Measurements from ENCODE around the gene SHISA5. TPM values are rescaled to one million over a fixed set of nuclear protein-coding genes. Genes with fewer than 3 reads are reported as not detected.
A peak's percentile ranks its signal among the peaks of the same experiment; 100 is the strongest.

The SHISA5 gene
- total RNA-seq, 1 experiment from 2014 or later, result 159 TPM

GRCh38 chr3:48507256-48508061, 3.5 kb upstream of the SHISA5 start:
- H3K4me3 ChIP-seq (ENCODE audit: low read length), result peak overlapping the region; percentile 44; the same call in 1 of the 2 replicates
- no peaks in the 10 kb centered on the region for H3K27me3 ChIP-seq (ENCODE audit: low read length)
- peaks cover 14% of the 10 kb centered on the region for H3K79me2 ChIP-seq (ENCODE audit: low read length)
- H2AFZ ChIP-seq (ENCODE audit: low read length), result peak overlapping the region; percentile 67
- H3K9me2 ChIP-seq (replicated peaks; ENCODE audit: low read length), result no peaks in the 10 kb centered on the region
- ChIA-PET CTCF (interaction anchor here (0.6 kb wide), 3 partner anchors 20 to 256 kb away, joined by 3 to 12 read pairs (median 3); partner anchors contain the start of gene PFKFB4), POLR2A (ENCODE audit: unreplicated experiment) (interaction anchor here (0.6 kb wide), 1 partner anchor 586 kb away, joined by 4 read pairs; no protein-coding TSS in a partner anchor)
- DNase-seq, result peak; percentile 98
- peaks cover 54% of the 10 kb centered on the region for H3K4me1 ChIP-seq (ENCODE audit: insufficient read depth, low read length)
- no TSS peak for BruUV-seq (replicated peaks)
- intact Hi-C loops (cut with micrococcal nuclease), result loop anchor here (1.0 to 2.0 kb wide), 3 partner anchors 35 to 42 kb away; no protein-coding TSS in a partner anchor
- ATAC-seq, result peak; percentile 68
- no peaks in the 10 kb centered on the region for H4K20me1 ChIP-seq (ENCODE audit: low read length)
- peak overlapping the region; percentile 77 for H3K4me2 ChIP-seq (ENCODE audit: low read length)
- peaks cover 5% of the 10 kb centered on the region for H3F3A ChIP-seq (ENCODE audit: low read length, unreplicated experiment)
- peak overlapping the region; percentile 60 for H3K9ac ChIP-seq (ENCODE audit: low read length)
- TF ChIP-seq, protein P1, sequence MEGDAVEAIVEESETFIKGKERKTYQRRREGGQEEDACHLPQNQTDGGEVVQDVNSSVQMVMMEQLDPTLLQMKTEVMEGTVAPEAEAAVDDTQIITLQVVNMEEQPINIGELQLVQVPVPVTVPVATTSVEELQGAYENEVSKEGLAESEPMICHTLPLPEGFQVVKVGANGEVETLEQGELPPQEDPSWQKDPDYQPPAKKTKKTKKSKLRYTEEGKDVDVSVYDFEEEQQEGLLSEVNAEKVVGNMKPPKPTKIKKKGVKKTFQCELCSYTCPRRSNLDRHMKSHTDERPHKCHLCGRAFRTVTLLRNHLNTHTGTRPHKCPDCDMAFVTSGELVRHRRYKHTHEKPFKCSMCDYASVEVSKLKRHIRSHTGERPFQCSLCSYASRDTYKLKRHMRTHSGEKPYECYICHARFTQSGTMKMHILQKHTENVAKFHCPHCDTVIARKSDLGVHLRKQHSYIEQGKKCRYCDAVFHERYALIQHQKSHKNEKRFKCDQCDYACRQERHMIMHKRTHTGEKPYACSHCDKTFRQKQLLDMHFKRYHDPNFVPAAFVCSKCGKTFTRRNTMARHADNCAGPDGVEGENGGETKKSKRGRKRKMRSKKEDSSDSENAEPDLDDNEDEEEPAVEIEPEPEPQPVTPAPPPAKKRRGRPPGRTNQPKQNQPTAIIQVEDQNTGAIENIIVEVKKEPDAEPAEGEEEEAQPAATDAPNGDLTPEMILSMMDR (conservative IDR thresholded peaks at IDR 0.05; ENCODE audit: low read depth, low read length), result peak; percentile 66
- no peak for TF ChIP-seq EZH2phosphoT487 (IDR thresholded peaks at IDR 0.05; ENCODE audit: borderline replicate concordance, low read length)
- H3K36me3 ChIP-seq (ENCODE audit: low read depth, low read length), result no peaks in the 10 kb centered on the region
- no peaks in the 10 kb centered on the region for H3K9me3 ChIP-seq (ENCODE audit: low read length)
- peak overlapping the region; percentile 97 for H3K27ac ChIP-seq (ENCODE audit: low read length)

DNA sequence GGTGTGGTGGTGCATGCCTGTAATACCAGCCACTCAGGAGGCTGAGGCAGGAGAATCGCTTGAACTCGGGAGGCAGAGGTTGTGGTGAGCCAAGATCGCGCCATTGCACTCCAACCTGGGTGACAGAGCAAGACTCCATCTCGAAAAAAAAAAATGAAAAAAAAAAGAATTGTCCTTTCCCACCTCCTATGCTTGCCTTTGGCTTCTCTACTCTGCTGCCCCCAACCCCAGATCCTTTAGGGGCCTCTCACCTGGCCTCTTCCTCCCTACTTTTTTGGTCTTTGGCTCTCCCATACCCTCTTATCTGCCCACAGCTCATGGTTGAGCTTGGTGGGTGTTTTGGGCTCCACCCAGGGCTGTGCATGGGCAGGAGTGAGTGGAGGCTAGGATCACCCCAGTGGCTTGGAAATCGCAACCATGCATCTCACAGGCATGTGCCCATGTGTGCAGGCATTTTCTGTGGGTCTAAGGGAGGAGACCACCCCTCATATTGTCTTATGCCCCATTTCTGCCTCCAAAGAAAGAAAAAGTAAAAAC, 2.1 kb upstream of the SHISA5 start:
- Histone ChIP-seq H3K9me2 (replicated peaks; ENCODE audit: low read length) (no peaks in the 10 kb centered on the region), H4K20me1 (ENCODE audit: low read length) (no peaks in the 10 kb centered on the region), H3K9ac (ENCODE audit: low read length) (no peak overlapping the region), H3K27me3 (ENCODE audit: low read length) (no peaks in the 10 kb centered on the region), H2AFZ (ENCODE audit: low read length) (no peak overlapping the region), H3K36me3 (ENCODE audit: low read depth, low read length) (no peaks in the 10 kb centered on the region), H3K4me3 (ENCODE audit: low read length) (no peak overlapping the region), H3K79me2 (ENCODE audit: low read length) (peaks cover 28% of the 10 kb centered on the region), H3K4me1 (ENCODE audit: insufficient read depth, low read length) (peaks cover 60% of the 10 kb centered on the region), H3K4me2 (ENCODE audit: low read length) (no peak overlapping the region), H3K27ac (ENCODE audit: low read length) (peak overlapping the region; percentile 97; the same call in 1 of the 2 replicates), H3F3A (ENCODE audit: low read length, unreplicated experiment) (peaks cover 5% of the 10 kb centered on the region), H3K9me3 (ENCODE audit: low read length) (no peaks in the 10 kb centered on the region)
- no peak for ATAC-seq
- ChIA-PET POLR2A (ENCODE audit: unreplicated experiment) (no interaction called here), CTCF (no interaction called here)
- DNase-seq, result peak; percentile 0
- no TSS peak for BruUV-seq (replicated peaks)
- no peak for TF ChIP-seq EZH2phosphoT487 (IDR thresholded peaks at IDR 0.05; ENCODE audit: borderline replicate concordance, low read length)
- TF ChIP-seq, protein P1 (conservative IDR thresholded peaks at IDR 0.05; ENCODE audit: low read depth, low read length), result no peak
- no peak for TF ChIP-seq EZH2 (IDR thresholded peaks at IDR 0.05; ENCODE audit: low read length, unreplicated experiment)
- intact Hi-C loops (cut with micrococcal nuclease), result loop anchor here (2.0 kb wide), 2 partner anchors 33 to 43 kb away; no protein-coding TSS in a partner anchor

Data from PC-3 (cell line).